Measurements from ENCODE around the gene CSN2. TPM values are rescaled to one million over a fixed set of nuclear protein-coding genes. Genes with fewer than 3 reads are reported as not detected.

The CSN2 gene
- total RNA-seq, 1 donor, result not detected

- no peak for TF ChIP-seq CTCF (IDR thresholded peaks at IDR 0.05; ENCODE audit: extremely low read depth, low read depth, low read length)
- no peaks in the 10 kb centered on the region for H3K79me2 ChIP-seq (ENCODE audit: insufficient read depth, low read length)
- DNase-seq (ENCODE audit: insufficient read length, low spot score, missing footprints), result no peak
- H3K4me3 ChIP-seq (ENCODE audit: insufficient read depth, low read length), result no peak overlapping the region
- no peaks in the 10 kb centered on the region for H3K9me3 ChIP-seq (ENCODE audit: low read depth, low read length)
- no peak overlapping the region for H3K27ac ChIP-seq (ENCODE audit: low read depth, low read length)
- no peak overlapping the region for H2AFZ ChIP-seq (ENCODE audit: low read length)
- no peak overlapping the region for H3K4me2 ChIP-seq (ENCODE audit: insufficient read depth, low read length)
- H3K4me1 ChIP-seq (ENCODE audit: insufficient read depth, low read length), result no peaks in the 10 kb centered on the region
- no peaks in the 10 kb centered on the region for H4K20me1 ChIP-seq (ENCODE audit: insufficient read depth, low read length)
- H3K36me3 ChIP-seq (ENCODE audit: insufficient read depth, low read length), result no peaks in the 10 kb centered on the region
- no peaks in the 10 kb centered on the region for H3K27me3 ChIP-seq (ENCODE audit: insufficient read depth, low read length)
Observed at GRCh38 chr4:69986663-69987062, 21.1 kb upstream of the CSN2 start.

- Histone ChIP-seq H2AFZ (ENCODE audit: low read length) (no peak overlapping the region), H3K4me1 (ENCODE audit: insufficient read depth, low read length) (no peaks in the 10 kb centered on the region), H3K27me3 (ENCODE audit: insufficient read depth, low read length) (no peaks in the 10 kb centered on the region), H3K27ac (ENCODE audit: low read depth, low read length) (no peak overlapping the region), H4K20me1 (ENCODE audit: insufficient read depth, low read length) (no peaks in the 10 kb centered on the region), H3K79me2 (ENCODE audit: insufficient read depth, low read length) (no peaks in the 10 kb centered on the region), H3K36me3 (ENCODE audit: insufficient read depth, low read length) (no peaks in the 10 kb centered on the region), H3K4me2 (ENCODE audit: insufficient read depth, low read length) (no peak overlapping the region), H3K9me3 (ENCODE audit: low read depth, low read length) (no peaks in the 10 kb centered on the region), H3K4me3 (ENCODE audit: insufficient read depth, low read length) (no peak overlapping the region)
- no peak for TF ChIP-seq CTCF (IDR thresholded peaks at IDR 0.05; ENCODE audit: extremely low read depth, low read depth, low read length)
- DNase-seq (ENCODE audit: insufficient read length, low spot score, missing footprints), result no peak
Observed at GRCh38 chr4:69984030-69984443, 18.5 kb upstream of the CSN2 start.

GRCh38 chr4:69977582-69977981 is 12.1 kb upstream of the CSN2 start:
- Histone ChIP-seq H3K4me2 (ENCODE audit: insufficient read depth, low read length) (no peak overlapping the region), H3K79me2 (ENCODE audit: insufficient read depth, low read length) (no peaks in the 10 kb centered on the region), H3K4me3 (ENCODE audit: insufficient read depth, low read length) (no peak overlapping the region), H3K27me3 (ENCODE audit: insufficient read depth, low read length) (no peaks in the 10 kb centered on the region), H3K27ac (ENCODE audit: low read depth, low read length) (no peak overlapping the region), H3K4me1 (ENCODE audit: insufficient read depth, low read length) (no peaks in the 10 kb centered on the region), H3K9me3 (ENCODE audit: low read depth, low read length) (no peaks in the 10 kb centered on the region), H2AFZ (ENCODE audit: low read length) (no peak overlapping the region), H3K36me3 (ENCODE audit: insufficient read depth, low read length) (no peaks in the 10 kb centered on the region), H4K20me1 (ENCODE audit: insufficient read depth, low read length) (no peaks in the 10 kb centered on the region)
- no peak for TF ChIP-seq CTCF (IDR thresholded peaks at IDR 0.05; ENCODE audit: extremely low read depth, low read depth, low read length)
- no peak for DNase-seq (ENCODE audit: insufficient read length, low spot score, missing footprints)

- Histone ChIP-seq H3K27me3 (ENCODE audit: insufficient read depth, low read length) (no peaks in the 10 kb centered on the region), H3K36me3 (ENCODE audit: insufficient read depth, low read length) (no peaks in the 10 kb centered on the region), H3K9me3 (ENCODE audit: low read depth, low read length) (no peaks in the 10 kb centered on the region), H3K4me3 (ENCODE audit: insufficient read depth, low read length) (no peak overlapping the region), H2AFZ (ENCODE audit: low read length) (no peak overlapping the region), H3K79me2 (ENCODE audit: insufficient read depth, low read length) (no peaks in the 10 kb centered on the region), H3K4me1 (ENCODE audit: insufficient read depth, low read length) (no peaks in the 10 kb centered on the region), H3K27ac (ENCODE audit: low read depth, low read length) (no peak overlapping the region), H3K4me2 (ENCODE audit: insufficient read depth, low read length) (no peak overlapping the region), H4K20me1 (ENCODE audit: insufficient read depth, low read length) (no peaks in the 10 kb centered on the region)
- TF ChIP-seq CTCF (IDR thresholded peaks at IDR 0.05; ENCODE audit: extremely low read depth, low read depth, low read length), result no peak
- DNase-seq (ENCODE audit: insufficient read length, low spot score, missing footprints), result no peak
Observed at GRCh38 chr4:69974631-69975030, 9.1 kb upstream of the CSN2 start.
